MM.1S (cell line): ENCODE measurements around the gene HAUS5.

Experiments used
- DNase-seq: peaks from one replicate; pipeline ENCODE4 v3.0.0-alpha.2; 2015
- H2AFZ ChIP-seq: fragments of 300-600 bp; sonication (generic); 2 replicates; pipeline ENCODE4 v1.6.0; 2016; ENCODE audit warnings: antibody characterized with exemption, low read length
- H3F3A ChIP-seq: fragments of 300-600 bp; sonication (generic); 2 replicates; pipeline ENCODE4 v1.6.1; 2016; ENCODE audit warnings: mild to moderate bottlenecking, antibody characterized with exemption, low read length, moderate library complexity, mixed read lengths; ENCODE audit not compliant: insufficient read depth
- H3K27ac ChIP-seq: fragments of 300-600 bp; sonication (generic); 2 replicates; pipeline ENCODE4 v1.5.1; 2016; ENCODE audit warnings: mild to moderate bottlenecking, low read length
- H3K27me3 ChIP-seq: fragments of 300-600 bp; sonication (generic); replicated peaks from 2 replicates; pipeline ENCODE4 v1.6.0; 2016; ENCODE audit warnings: low read length; ENCODE audit not compliant: insufficient read depth
- H3K36me3 ChIP-seq: fragments of 300-600 bp; sonication (generic); replicated peaks from 2 replicates; pipeline ENCODE4 v1.6.1; 2016; ENCODE audit warnings: mild to moderate bottlenecking, low read length, mixed read lengths; ENCODE audit not compliant: insufficient read depth
- H3K4me1 ChIP-seq: fragments of 300-600 bp; sonication (generic); 2 replicates; pipeline ENCODE4 v1.6.1; 2016; ENCODE audit warnings: low read length, mixed read lengths
- H3K4me2 ChIP-seq: fragments of 300-600 bp; sonication (generic); 2 replicates; pipeline ENCODE4 v1.6.0; 2016; ENCODE audit warnings: low read depth, low read length
- H3K4me3 ChIP-seq: fragments of 300-600 bp; sonication (generic); 2 replicates; pipeline ENCODE4 v1.5.1; 2016; ENCODE audit warnings: low read length, mixed read lengths
- H3K79me2 ChIP-seq: fragments of 300-600 bp; sonication (generic); 2 replicates; pipeline ENCODE4 v1.6.1; 2016; ENCODE audit warnings: mixed run types, low read length, mixed read lengths
- H3K9ac ChIP-seq: fragments of 300-600 bp; sonication (generic); 2 replicates; pipeline ENCODE4 v1.6.1; 2016; ENCODE audit warnings: low read length, mixed read lengths
- H3K9me2 ChIP-seq: fragments of 300-600 bp; sonication (generic); replicated peaks from 2 replicates; pipeline ENCODE4 v1.6.1; 2016; ENCODE audit warnings: mild to moderate bottlenecking, low read length, mixed read lengths; ENCODE audit not compliant: insufficient read depth
- H3K9me3 ChIP-seq: fragments of 300-600 bp; sonication (generic); replicated peaks from 2 replicates; pipeline ENCODE4 v1.6.1; 2016; ENCODE audit warnings: mild to moderate bottlenecking, low read length, mixed read lengths; ENCODE audit not compliant: insufficient read depth
- H4K20me1 ChIP-seq: fragments of 300-600 bp; sonication (generic); 2 replicates; pipeline ENCODE4 v1.6.1; 2016; ENCODE audit warnings: mild to moderate bottlenecking, low read length, moderate library complexity, mixed read lengths; ENCODE audit not compliant: insufficient read depth
- EZH2 ChIP-seq: fragments of 300-600 bp; sonication (generic); optimal IDR thresholded peaks from 2 replicates; pipeline ENCODE3; 2017; ENCODE audit warnings: low read depth, mild to moderate bottlenecking, antibody characterized with exemption, low read length, mixed read lengths
- EZH2phosphoT487 ChIP-seq: fragments of 300-600 bp; sonication (generic); IDR thresholded peaks from 2 replicates; pipeline ENCODE4 v1.6.1; 2018; ENCODE audit warnings: antibody characterized with exemption, low read length
- TF ChIP-seq, protein P1 (sequence below): fragments of 300-600 bp; sonication (generic); IDR thresholded peaks from 2 replicates; pipeline ENCODE4 v1.5.1; 2016; ENCODE audit warnings: antibody characterized with exemption, low read length, mixed read lengths

The HAUS5 gene

DNA sequence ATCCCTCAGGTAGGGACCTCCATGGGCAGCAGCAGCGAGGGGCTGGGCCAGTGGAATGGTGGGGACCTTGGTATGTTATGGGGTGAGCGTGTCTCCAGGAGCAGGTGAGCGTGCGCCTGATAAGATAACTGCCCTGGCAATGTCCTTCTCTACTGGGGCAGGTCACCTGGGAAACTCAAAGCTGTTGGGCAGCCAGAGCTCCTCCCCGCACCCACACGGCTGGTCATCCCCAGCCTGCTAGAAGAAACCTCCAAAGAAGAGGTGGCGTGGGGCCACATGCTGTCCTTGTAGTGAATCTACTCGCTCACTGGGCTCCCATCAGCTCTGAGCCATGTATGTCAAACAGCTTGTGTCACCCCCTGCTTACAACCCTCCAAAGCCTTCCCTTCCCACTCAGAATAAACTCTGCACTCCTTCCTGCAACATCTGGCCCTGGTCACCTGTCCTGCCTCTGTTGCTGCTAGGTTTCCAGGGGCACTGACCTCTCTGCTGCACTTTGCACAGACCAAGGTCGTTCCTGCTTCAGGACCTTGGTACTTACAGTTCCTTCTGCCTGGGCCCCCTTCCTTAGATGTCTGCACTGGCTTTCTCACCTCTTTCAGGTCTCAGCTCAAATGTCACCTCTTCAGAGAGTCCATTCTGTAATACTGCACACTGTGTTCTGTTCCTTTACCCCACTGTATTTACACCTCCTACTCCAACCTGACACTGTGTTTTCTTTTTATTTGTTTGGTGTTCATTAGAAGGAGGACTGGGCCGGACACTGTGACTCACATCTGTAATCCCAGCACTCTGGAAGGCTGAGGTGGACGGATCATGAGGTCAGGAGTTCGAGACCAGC lies 47.3 kb upstream of the HAUS5 start:
- Histone ChIP-seq H4K20me1 (no peaks in the 10 kb centered on the region), H3K36me3 (no peaks in the 10 kb centered on the region), H3K4me3 (no peak overlapping the region), H3K9me3 (no peaks in the 10 kb centered on the region), H3K27me3 (peaks cover 82% of the 10 kb centered on the region), H3K79me2 (no peaks in the 10 kb centered on the region), H3K9me2 (no peaks in the 10 kb centered on the region), H3K4me1 (no peaks in the 10 kb centered on the region), H3F3A (no peaks in the 10 kb centered on the region), H2AFZ (no peak overlapping the region), H3K4me2 (no peak overlapping the region), H3K9ac (no peak overlapping the region), H3K27ac (no peak overlapping the region)
- DNase-seq, result no peak
- TF ChIP-seq, protein P1, sequence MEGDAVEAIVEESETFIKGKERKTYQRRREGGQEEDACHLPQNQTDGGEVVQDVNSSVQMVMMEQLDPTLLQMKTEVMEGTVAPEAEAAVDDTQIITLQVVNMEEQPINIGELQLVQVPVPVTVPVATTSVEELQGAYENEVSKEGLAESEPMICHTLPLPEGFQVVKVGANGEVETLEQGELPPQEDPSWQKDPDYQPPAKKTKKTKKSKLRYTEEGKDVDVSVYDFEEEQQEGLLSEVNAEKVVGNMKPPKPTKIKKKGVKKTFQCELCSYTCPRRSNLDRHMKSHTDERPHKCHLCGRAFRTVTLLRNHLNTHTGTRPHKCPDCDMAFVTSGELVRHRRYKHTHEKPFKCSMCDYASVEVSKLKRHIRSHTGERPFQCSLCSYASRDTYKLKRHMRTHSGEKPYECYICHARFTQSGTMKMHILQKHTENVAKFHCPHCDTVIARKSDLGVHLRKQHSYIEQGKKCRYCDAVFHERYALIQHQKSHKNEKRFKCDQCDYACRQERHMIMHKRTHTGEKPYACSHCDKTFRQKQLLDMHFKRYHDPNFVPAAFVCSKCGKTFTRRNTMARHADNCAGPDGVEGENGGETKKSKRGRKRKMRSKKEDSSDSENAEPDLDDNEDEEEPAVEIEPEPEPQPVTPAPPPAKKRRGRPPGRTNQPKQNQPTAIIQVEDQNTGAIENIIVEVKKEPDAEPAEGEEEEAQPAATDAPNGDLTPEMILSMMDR, result no peak
- TF ChIP-seq EZH2 (no peak), EZH2phosphoT487 (no peak)

DNA sequence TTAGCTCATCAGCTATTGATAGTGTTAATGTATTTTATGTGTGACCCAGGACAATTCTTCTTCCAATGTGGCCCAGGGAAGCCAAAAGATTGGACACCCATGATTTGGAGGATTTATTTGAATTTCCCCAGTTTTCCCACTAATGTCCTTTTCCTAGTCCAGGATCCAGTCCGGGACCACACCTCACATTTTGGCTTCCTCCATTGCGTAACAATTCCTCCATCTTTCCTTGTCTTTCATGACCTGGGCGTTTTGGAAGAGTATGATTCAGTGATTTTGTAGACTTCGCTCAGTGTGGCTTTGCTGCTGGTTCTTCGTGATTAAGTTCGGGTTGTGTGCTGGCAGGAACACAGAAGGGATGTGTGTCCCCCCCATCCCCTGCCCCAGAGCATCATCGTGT lies 45.8 kb upstream of the HAUS5 start:
- H3K27me3 ChIP-seq, result peaks cover 80% of the 10 kb centered on the region
- no peaks in the 10 kb centered on the region for H3K4me1 ChIP-seq
- H2AFZ ChIP-seq, result no peak overlapping the region
- H3K79me2 ChIP-seq, result no peaks in the 10 kb centered on the region
- TF ChIP-seq, protein P1, result no peak
- TF ChIP-seq EZH2phosphoT487 (no peak), EZH2 (no peak)
- no peaks in the 10 kb centered on the region for H3K9me3 ChIP-seq
- H3K36me3 ChIP-seq, result no peaks in the 10 kb centered on the region
- no peak overlapping the region for H3K27ac ChIP-seq
- H3K9me2 ChIP-seq, result no peaks in the 10 kb centered on the region
- no peak overlapping the region for H3K4me2 ChIP-seq
- no peak for DNase-seq
- no peaks in the 10 kb centered on the region for H4K20me1 ChIP-seq
- no peak overlapping the region for H3K9ac ChIP-seq
- H3K4me3 ChIP-seq, result no peak overlapping the region
- H3F3A ChIP-seq, result no peaks in the 10 kb centered on the region

DNA sequence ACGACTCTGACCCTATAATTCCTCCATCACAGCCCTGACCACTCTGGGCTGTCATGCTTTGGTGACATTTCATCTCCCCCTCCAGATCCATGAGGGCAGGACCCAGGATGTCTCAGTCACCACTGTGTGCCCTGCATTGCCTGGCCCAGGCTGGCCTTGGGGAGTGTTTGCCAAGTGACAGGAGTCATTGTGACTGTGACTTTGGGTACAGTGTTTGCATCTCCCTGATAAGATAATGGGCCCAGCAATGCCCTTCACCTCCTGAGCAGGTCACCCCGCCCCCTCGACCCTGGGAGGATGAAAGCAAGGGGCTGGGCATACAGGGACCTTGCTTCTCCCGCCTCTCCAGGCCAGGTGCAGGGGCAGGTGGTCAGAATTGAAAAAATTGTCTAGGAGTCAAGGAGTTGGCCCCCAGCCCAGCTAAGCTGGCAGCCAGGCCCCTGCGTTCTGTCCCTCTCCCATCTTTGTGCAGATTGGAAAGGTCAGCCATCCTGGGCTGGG lies 43.2 kb upstream of the HAUS5 start:
- TF ChIP-seq EZH2 (no peak), EZH2phosphoT487 (no peak)
- TF ChIP-seq, protein P1, result no peak
- H3F3A ChIP-seq, result no peaks in the 10 kb centered on the region
- no peak overlapping the region for H3K4me2 ChIP-seq
- no peaks in the 10 kb centered on the region for H4K20me1 ChIP-seq
- H2AFZ ChIP-seq, result no peak overlapping the region
- DNase-seq, result no peak
- H3K9me2 ChIP-seq, result no peaks in the 10 kb centered on the region
- H3K4me3 ChIP-seq, result no peak overlapping the region
- no peaks in the 10 kb centered on the region for H3K9me3 ChIP-seq
- no peak overlapping the region for H3K9ac ChIP-seq
- no peaks in the 10 kb centered on the region for H3K4me1 ChIP-seq
- no peaks in the 10 kb centered on the region for H3K36me3 ChIP-seq
- H3K27ac ChIP-seq, result no peak overlapping the region
- no peaks in the 10 kb centered on the region for H3K79me2 ChIP-seq
- peaks cover 79% of the 10 kb centered on the region for H3K27me3 ChIP-seq
